GM23338 (cell line): Measurements from ENCODE around the gene STAMBPL1. TPM values are rescaled to one million over a fixed set of nuclear protein-coding genes. Genes with fewer than 3 reads are reported as not detected.

Experiments
- ATAC-seq: fragments of 200-7000 bp; cut with Tn5 transposase; 3 replicates; pipeline ENCODE4 v1.9.1; 2020
- DNase-seq: peaks from one replicate; pipeline ENCODE4 v3.0.0-alpha.2; 2015; ENCODE audit warnings: low spot score
- H2AFZ ChIP-seq: fragments of 200-600 bp; sonication (generic); 2 replicates; pipeline ENCODE4 v1.8.0; 2016; ENCODE audit warnings: antibody characterized with exemption, mild to moderate bottlenecking, moderate library complexity
- H3F3A ChIP-seq: fragments of 200-600 bp; sonication (generic); replicated peaks from 2 replicates; pipeline ENCODE4 v1.8.0; 2017; ENCODE audit warnings: antibody characterized with exemption, mixed run types, low read depth
- H3K27ac ChIP-seq: fragments of 200-600 bp; sonication (generic); 2 replicates; pipeline ENCODE4 v1.6.1; 2016; ENCODE audit warnings: low read depth
- H3K27me3 ChIP-seq: fragments of 200-600 bp; sonication (generic); 2 replicates; pipeline ENCODE4 v1.8.0; 2016; ENCODE audit warnings: mild to moderate bottlenecking, mixed run types, moderate library complexity; ENCODE audit not compliant: insufficient read depth
- H3K36me3 ChIP-seq: fragments of 200-600 bp; sonication (generic); 2 replicates; pipeline ENCODE4 v1.8.0; 2016; ENCODE audit warnings: mild to moderate bottlenecking; ENCODE audit not compliant: insufficient read depth
- H3K4me1 ChIP-seq: fragments of 200-600 bp; sonication (generic); 2 replicates; pipeline ENCODE4 v1.8.0; 2016; ENCODE audit warnings: mild to moderate bottlenecking, moderate library complexity; ENCODE audit not compliant: insufficient read depth
- H3K4me2 ChIP-seq: fragments of 200-600 bp; sonication (generic); 2 replicates; pipeline ENCODE4 v1.7.1; 2017; ENCODE audit warnings: mixed run types
- H3K4me3 ChIP-seq: fragments of 200-600 bp; sonication (generic); 2 replicates; pipeline ENCODE4 v1.6.1; 2016; ENCODE audit warnings: mixed run types
- H3K79me2 ChIP-seq: fragments of 200-600 bp; sonication (generic); replicated peaks from 2 replicates; pipeline ENCODE4 v1.8.0; 2017; ENCODE audit warnings: mild to moderate bottlenecking; ENCODE audit not compliant: insufficient read depth
- H3K9me2 ChIP-seq: fragments of 200-600 bp; sonication (generic); 2 replicates; pipeline ENCODE4 v1.8.0; 2017; ENCODE audit not compliant: insufficient read depth
- H4K20me1 ChIP-seq: fragments of 200-600 bp; sonication (generic); replicated peaks from 2 replicates; pipeline ENCODE4 v1.8.0; 2017; ENCODE audit warnings: mild to moderate bottlenecking; ENCODE audit not compliant: insufficient read depth
- H3K27ac Mint-ChIP-seq: 2 replicates; pipeline ENCODE4 v1.8.0; 2020; ENCODE audit warnings: inconsistent platforms, mild to moderate bottlenecking, moderate library complexity, mixed read lengths
- H3K27me3 Mint-ChIP-seq: 3 replicates; pipeline ENCODE4 v1.8.0; 2022; ENCODE audit warnings: low read depth, mild to moderate bottlenecking, moderate library complexity, mixed read lengths, inconsistent platforms; ENCODE audit not compliant: insufficient read depth, poor library complexity
- H3K36me3 Mint-ChIP-seq: 3 replicates; pipeline ENCODE4 v1.8.0; 2021; ENCODE audit warnings: low read depth, mild to moderate bottlenecking, inconsistent platforms, moderate library complexity, mixed read lengths
- H3K4me1 Mint-ChIP-seq: 3 replicates; pipeline ENCODE4 v1.8.0; 2020; ENCODE audit warnings: mild to moderate bottlenecking, inconsistent platforms, mixed read lengths
- H3K4me3 Mint-ChIP-seq: 3 replicates; pipeline ENCODE4 v1.8.0; 2021; ENCODE audit warnings: moderate library complexity, mild to moderate bottlenecking, inconsistent platforms, mixed read lengths
- H3K9me3 Mint-ChIP-seq: 3 replicates; pipeline ENCODE4 v1.8.0; 2020; ENCODE audit warnings: moderate library complexity, mild to moderate bottlenecking, inconsistent platforms, mixed read lengths
- CREB1 ChIP-seq: fragments of 250-450 bp; sonication (Bioruptor Pico); IDR thresholded peaks from 2 replicates; pipeline ENCODE4 v1.5.0; 2020; ENCODE audit warnings: low read depth, mild to moderate bottlenecking, moderate library complexity
- ETS1 ChIP-seq: IDR thresholded peaks from 2 replicates; pipeline ENCODE4 v1.6.1; 2016; ENCODE audit warnings: antibody characterized with exemption
- EZH2 ChIP-seq: fragments of 200-600 bp; sonication (generic); IDR thresholded peaks from one replicate; pipeline ENCODE4 v1.8.0; 2017; ENCODE audit warnings: antibody characterized with exemption, mild to moderate bottlenecking, low read depth; ENCODE audit not compliant: unreplicated experiment
- EZH2phosphoT487 ChIP-seq: fragments of 200-600 bp; sonication (generic); IDR thresholded peaks from one replicate; pipeline ENCODE4 v1.8.1; 2018; ENCODE audit warnings: antibody characterized with exemption; ENCODE audit not compliant: unreplicated experiment
- NANOG ChIP-seq: IDR thresholded peaks from 2 replicates; pipeline ENCODE4 v1.6.1; 2016; ENCODE audit warnings: antibody characterized with exemption, borderline replicate concordance
- REST ChIP-seq: IDR thresholded peaks from one replicate; pipeline ENCODE4 v1.6.1; 2018; ENCODE audit warnings: antibody characterized with exemption; ENCODE audit not compliant: unreplicated experiment
- STAT1 ChIP-seq: IDR thresholded peaks from one replicate; pipeline ENCODE4 v1.6.1; 2016; ENCODE audit warnings: antibody characterized with exemption; ENCODE audit not compliant: unreplicated experiment
- polyA plus RNA-seq: library from polyadenylated mRNA; unstranded; fragments of >200 nt; fragmentation: Nextera tagmentation; extraction: Ambion mirVana; gene quantifications from 2 replicates; pipeline ENCODE4 v1.2.1, GENCODE V29; 2016
- total RNA-seq: library from RNA; depleted of rRNA; stranded (reverse); fragments of >200 nt; shearing (Covaris generic); gene quantifications from 2 replicates; pipeline ENCODE4 v1.2.3, GENCODE V29; 2014
- TF ChIP-seq, protein P1 (sequence below): fragments of 250-450 bp; sonication (Bioruptor Pico); IDR thresholded peaks from 2 replicates; pipeline ENCODE4 v1.5.0; 2020; ENCODE audit warnings: mild to moderate bottlenecking, moderate library complexity
- TF ChIP-seq, protein P2 (sequence below), 2 experiments: fragments of 200-600 bp in 1 of 2; sonication (generic) in 1 of 2; conservative IDR thresholded peaks; 2 replicates each; pipeline versions ENCODE4 v1.5.1 to v1.6.1; 2016 to 2017; ENCODE audit warnings: antibody characterized with exemption in 2 of 2, low read depth in 2 of 2, mild to moderate bottlenecking in 2 of 2, moderate library complexity in 1 of 2

STAMBPL1 gene
- total and polyA plus RNA-seq, 2 experiments from 2014 or later: 2.5 to 11.5 TPM

DNA sequence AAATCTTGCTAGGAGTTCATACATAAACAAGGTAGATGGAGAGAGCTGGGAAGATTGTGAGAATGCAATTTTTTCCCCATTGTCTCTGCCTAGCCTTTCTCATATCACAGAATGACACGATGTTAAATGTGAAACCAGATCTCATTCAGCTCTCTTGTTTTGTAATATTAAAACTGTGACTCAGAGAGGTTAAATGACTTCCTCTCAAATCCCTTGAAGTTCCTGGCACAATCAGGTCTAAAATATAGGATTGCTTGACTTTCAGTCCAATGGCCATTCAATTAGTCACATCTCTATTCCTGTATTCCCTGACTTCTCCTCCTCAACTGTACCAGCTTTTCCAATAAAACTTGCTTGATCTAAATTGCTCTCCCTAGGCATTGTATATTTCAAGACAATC is 31.5 kb upstream of the STAMBPL1 start:
- H3K4me1 ChIP-seq: peaks cover 28% of the 10 kb centered on the region
- Mint-ChIP-seq H3K27me3 (no peaks in the 10 kb centered on the region), H3K9me3 (no peaks in the 10 kb centered on the region), H3K4me1 (peaks cover 20% of the 10 kb centered on the region), H3K36me3 (no peaks in the 10 kb centered on the region), H3K4me3 (no peak overlapping the region), H3K27ac (no peak overlapping the region)
- H3K79me2 ChIP-seq: no peaks in the 10 kb centered on the region
- no peak for DNase-seq
- ATAC-seq: no peak
- H3K27me3 ChIP-seq: no peaks in the 10 kb centered on the region
- H3K4me3 ChIP-seq: no peak overlapping the region
- no peaks in the 10 kb centered on the region for H3K36me3 ChIP-seq
- no peak overlapping the region for H2AFZ ChIP-seq
- no peaks in the 10 kb centered on the region for H3K9me2 ChIP-seq
- H3K4me2 ChIP-seq: no peak overlapping the region
- H3K27ac ChIP-seq: no peak overlapping the region
- H4K20me1 ChIP-seq: no peaks in the 10 kb centered on the region
- H3F3A ChIP-seq: no peaks in the 10 kb centered on the region
- TF ChIP-seq CREB1 (CRISPR knock-in tag): no peak
- TF ChIP-seq REST: no peak
- no peak for TF ChIP-seq NANOG
- TF ChIP-seq, protein P1, sequence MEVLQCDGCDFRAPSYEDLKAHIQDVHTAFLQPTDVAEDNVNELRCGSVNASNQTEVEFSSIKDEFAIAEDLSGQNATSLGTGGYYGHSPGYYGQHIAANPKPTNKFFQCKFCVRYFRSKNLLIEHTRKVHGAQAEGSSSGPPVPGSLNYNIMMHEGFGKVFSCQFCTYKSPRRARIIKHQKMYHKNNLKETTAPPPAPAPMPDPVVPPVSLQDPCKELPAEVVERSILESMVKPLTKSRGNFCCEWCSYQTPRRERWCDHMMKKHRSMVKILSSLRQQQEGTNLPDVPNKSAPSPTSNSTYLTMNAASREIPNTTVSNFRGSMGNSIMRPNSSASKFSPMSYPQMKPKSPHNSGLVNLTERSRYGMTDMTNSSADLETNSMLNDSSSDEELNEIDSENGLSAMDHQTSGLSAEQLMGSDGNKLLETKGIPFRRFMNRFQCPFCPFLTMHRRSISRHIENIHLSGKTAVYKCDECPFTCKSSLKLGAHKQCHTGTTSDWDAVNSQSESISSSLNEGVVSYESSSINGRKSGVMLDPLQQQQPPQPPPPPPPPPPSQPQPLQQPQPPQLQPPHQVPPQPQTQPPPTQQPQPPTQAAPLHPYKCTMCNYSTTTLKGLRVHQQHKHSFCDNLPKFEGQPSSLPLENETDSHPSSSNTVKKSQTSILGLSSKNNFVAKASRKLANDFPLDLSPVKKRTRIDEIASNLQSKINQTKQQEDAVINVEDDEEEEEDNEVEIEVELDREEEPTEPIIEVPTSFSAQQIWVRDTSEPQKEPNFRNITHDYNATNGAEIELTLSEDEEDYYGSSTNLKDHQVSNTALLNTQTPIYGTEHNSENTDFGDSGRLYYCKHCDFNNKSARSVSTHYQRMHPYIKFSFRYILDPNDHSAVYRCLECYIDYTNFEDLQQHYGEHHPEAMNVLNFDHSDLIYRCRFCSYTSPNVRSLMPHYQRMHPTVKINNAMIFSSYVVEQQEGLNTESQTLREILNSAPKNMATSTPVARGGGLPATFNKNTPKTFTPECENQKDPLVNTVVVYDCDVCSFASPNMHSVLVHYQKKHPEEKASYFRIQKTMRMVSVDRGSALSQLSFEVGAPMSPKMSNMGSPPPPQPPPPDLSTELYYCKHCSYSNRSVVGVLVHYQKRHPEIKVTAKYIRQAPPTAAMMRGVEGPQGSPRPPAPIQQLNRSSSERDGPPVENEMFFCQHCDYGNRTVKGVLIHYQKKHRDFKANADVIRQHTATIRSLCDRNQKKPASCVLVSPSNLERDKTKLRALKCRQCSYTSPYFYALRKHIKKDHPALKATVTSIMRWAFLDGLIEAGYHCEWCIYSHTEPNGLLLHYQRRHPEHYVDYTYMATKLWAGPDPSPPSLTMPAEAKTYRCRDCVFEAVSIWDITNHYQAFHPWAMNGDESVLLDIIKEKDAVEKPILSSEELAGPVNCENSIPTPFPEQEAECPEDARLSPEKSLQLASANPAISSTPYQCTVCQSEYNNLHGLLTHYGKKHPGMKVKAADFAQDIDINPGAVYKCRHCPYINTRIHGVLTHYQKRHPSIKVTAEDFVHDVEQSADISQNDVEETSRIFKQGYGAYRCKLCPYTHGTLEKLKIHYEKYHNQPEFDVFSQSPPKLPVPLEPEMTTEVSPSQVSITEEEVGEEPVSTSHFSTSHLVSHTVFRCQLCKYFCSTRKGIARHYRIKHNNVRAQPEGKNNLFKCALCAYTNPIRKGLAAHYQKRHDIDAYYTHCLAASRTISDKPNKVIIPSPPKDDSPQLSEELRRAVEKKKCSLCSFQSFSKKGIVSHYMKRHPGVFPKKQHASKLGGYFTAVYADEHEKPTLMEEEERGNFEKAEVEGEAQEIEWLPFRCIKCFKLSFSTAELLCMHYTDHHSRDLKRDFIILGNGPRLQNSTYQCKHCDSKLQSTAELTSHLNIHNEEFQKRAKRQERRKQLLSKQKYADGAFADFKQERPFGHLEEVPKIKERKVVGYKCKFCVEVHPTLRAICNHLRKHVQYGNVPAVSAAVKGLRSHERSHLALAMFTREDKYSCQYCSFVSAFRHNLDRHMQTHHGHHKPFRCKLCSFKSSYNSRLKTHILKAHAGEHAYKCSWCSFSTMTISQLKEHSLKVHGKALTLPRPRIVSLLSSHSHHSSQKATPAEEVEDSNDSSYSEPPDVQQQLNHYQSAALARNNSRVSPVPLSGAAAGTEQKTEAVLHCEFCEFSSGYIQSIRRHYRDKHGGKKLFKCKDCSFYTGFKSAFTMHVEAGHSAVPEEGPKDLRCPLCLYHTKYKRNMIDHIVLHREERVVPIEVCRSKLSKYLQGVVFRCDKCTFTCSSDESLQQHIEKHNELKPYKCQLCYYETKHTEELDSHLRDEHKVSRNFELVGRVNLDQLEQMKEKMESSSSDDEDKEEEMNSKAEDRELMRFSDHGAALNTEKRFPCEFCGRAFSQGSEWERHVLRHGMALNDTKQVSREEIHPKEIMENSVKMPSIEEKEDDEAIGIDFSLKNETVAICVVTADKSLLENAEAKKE: no peak
- TF ChIP-seq STAT1: no peak
- TF ChIP-seq EZH2phosphoT487: no peak
- TF ChIP-seq, protein P2, sequence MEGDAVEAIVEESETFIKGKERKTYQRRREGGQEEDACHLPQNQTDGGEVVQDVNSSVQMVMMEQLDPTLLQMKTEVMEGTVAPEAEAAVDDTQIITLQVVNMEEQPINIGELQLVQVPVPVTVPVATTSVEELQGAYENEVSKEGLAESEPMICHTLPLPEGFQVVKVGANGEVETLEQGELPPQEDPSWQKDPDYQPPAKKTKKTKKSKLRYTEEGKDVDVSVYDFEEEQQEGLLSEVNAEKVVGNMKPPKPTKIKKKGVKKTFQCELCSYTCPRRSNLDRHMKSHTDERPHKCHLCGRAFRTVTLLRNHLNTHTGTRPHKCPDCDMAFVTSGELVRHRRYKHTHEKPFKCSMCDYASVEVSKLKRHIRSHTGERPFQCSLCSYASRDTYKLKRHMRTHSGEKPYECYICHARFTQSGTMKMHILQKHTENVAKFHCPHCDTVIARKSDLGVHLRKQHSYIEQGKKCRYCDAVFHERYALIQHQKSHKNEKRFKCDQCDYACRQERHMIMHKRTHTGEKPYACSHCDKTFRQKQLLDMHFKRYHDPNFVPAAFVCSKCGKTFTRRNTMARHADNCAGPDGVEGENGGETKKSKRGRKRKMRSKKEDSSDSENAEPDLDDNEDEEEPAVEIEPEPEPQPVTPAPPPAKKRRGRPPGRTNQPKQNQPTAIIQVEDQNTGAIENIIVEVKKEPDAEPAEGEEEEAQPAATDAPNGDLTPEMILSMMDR (conservative IDR thresholded peaks at IDR 0.05; ENCODE audit: low read depth in 2 of 2): no peak
- TF ChIP-seq ETS1: no peak
- no peak for TF ChIP-seq EZH2
